SK-N-SH (cell line): ENCODE data around the gene PPIB. TPM values are rescaled to one million over a fixed set of nuclear protein-coding genes. Genes with fewer than 3 reads are reported as not detected.

Experiments
- CTCF ChIA-PET: fragments of 300-600, 350-600 bp; formaldehyde crosslinking; extraction: SDS; loops from one replicate; lab custom pipeline; 2021; lab: Yijun Ruan, JAX
- POLR2A ChIA-PET: fragments of 350-600 bp; sonication (Branson Sonifier 250); formaldehyde crosslinking; extraction: SDS; loops from one replicate; lab custom pipeline; 2020; ENCODE audit warnings: antibody characterized with exemption, inconsistent platforms; lab: Yijun Ruan, JAX
- DNase-seq: peaks from one replicate; pipeline ENCODE4 v3.0.0; 2012
- H2AFZ ChIP-seq: fragments of 200-600 bp; sonication (generic); 2 replicates; pipeline ENCODE4 v1.8.1; 2016; ENCODE audit warnings: antibody characterized with exemption, mild to moderate bottlenecking, low read depth
- H3F3A ChIP-seq: fragments of 200-600 bp; sonication (generic); replicated peaks from 2 replicates; pipeline ENCODE3; 2016; ENCODE audit warnings: antibody characterized with exemption, mild to moderate bottlenecking; ENCODE audit not compliant: insufficient read depth
- H3K27ac ChIP-seq, 2 experiments: fragments of 200-500 bp in 1 of 2; fragments of 200-600 bp in 1 of 2; sonication (Bioruptor generic) in 1 of 2; sonication (generic), shearing (Covaris generic) in 1 of 2; 2 replicates each; pipeline versions ENCODE4 v1.5.1 to v1.6.1; 2014 to 2016; ENCODE audit warnings: low read depth in 2 of 2, inconsistent platforms in 1 of 2, low read length in 1 of 2, mild to moderate bottlenecking in 1 of 2, mixed read lengths in 1 of 2
- H3K27me3 ChIP-seq: fragments of 200-600 bp; sonication (generic), shearing (Covaris generic); 2 replicates; pipeline ENCODE4 v1.6.1; 2016; ENCODE audit warnings: mixed run types; ENCODE audit not compliant: insufficient read depth
- H3K36me3 ChIP-seq, 2 experiments: fragments of 200-500 bp in 1 of 2; fragments of 200-600 bp in 1 of 2; sonication (Bioruptor generic) in 1 of 2; sonication (generic) in 1 of 2; replicated peaks in 1 of 2; 2 replicates each; pipeline versions ENCODE3 to v1.5.1; 2014 to 2016; ENCODE audit warnings: low read length in 1 of 2, mild to moderate bottlenecking in 1 of 2; ENCODE audit not compliant: insufficient read depth in 2 of 2, control insufficient read depth in 1 of 2
- H3K4me1 ChIP-seq, 2 experiments: fragments of 200-500 bp in 1 of 2; fragments of 200-600 bp in 1 of 2; sonication (Bioruptor generic) in 1 of 2; sonication (generic), shearing (Covaris generic) in 1 of 2; 2 replicates each; pipeline versions ENCODE4 v1.5.1 to v1.6.1; 2014 to 2016; ENCODE audit warnings: low read depth in 1 of 2, low read length in 1 of 2, mixed run types in 1 of 2; ENCODE audit not compliant: insufficient read depth in 2 of 2, control insufficient read depth in 1 of 2
- H3K4me2 ChIP-seq: fragments of 200-600 bp; sonication (generic), shearing (Covaris generic); 2 replicates; pipeline ENCODE4 v1.6.1; 2017; ENCODE audit warnings: mixed run types
- H3K4me3 ChIP-seq, 2 experiments: fragments of 200-500 bp in 1 of 2; fragments of 200-600 bp in 1 of 2; sonication (Bioruptor generic) in 1 of 2; sonication (generic), shearing (Covaris generic) in 1 of 2; 2 replicates each; pipeline versions ENCODE4 v1.5.1 to v1.8.1; 2014 to 2016; ENCODE audit warnings: low read depth in 2 of 2, inconsistent platforms in 1 of 2, low read length in 1 of 2, mild to moderate bottlenecking in 1 of 2, mixed read lengths in 1 of 2, moderate library complexity in 1 of 2
- H3K79me2 ChIP-seq: fragments of 200-600 bp; sonication (generic); 2 replicates; pipeline ENCODE4 v1.8.1; 2017; ENCODE audit warnings: mild to moderate bottlenecking; ENCODE audit not compliant: insufficient read depth
- H3K9ac ChIP-seq: fragments of 200-600 bp; sonication (generic); 2 replicates; pipeline ENCODE4 v1.6.1; 2017; ENCODE audit warnings: mixed run types
- H3K9me2 ChIP-seq: fragments of 200-600 bp; sonication (generic); 2 replicates; pipeline ENCODE4 v1.6.1; 2017; ENCODE audit warnings: mixed run types
- H3K9me3 ChIP-seq: fragments of 200-600 bp; sonication (generic); 2 replicates; pipeline ENCODE4 v1.6.1; 2017; ENCODE audit warnings: mixed run types, mild to moderate bottlenecking, moderate library complexity
- H4K20me1 ChIP-seq: fragments of 200-600 bp; sonication (generic); 2 replicates; pipeline ENCODE4 v1.6.1; 2017; ENCODE audit warnings: mild to moderate bottlenecking, mixed run types; ENCODE audit not compliant: insufficient read depth
- CHD2 ChIP-seq: fragments of 150-350 bp; IDR thresholded peaks from 2 replicates; pipeline ENCODE4 v1.6.1; 2018; ENCODE audit warnings: low read length; ENCODE audit not compliant: partially characterized antibody
- CTCF ChIP-seq: fragments of 200-600 bp; sonication (generic); IDR thresholded peaks from 2 replicates; pipeline ENCODE4 v1.6.1; 2017; ENCODE audit warnings: antibody characterized with exemption, mild to moderate bottlenecking, moderate library complexity
- EZH2phosphoT487 ChIP-seq: fragments of 200-600 bp; sonication (generic); IDR thresholded peaks from 2 replicates; pipeline ENCODE4 v1.6.1; 2017; ENCODE audit warnings: low read depth, mixed run types, mild to moderate bottlenecking, antibody characterized with exemption, moderate library complexity, borderline replicate concordance
- FOXM1 ChIP-seq: IDR thresholded peaks from 2 replicates; pipeline ENCODE4 v1.4.0; 2012; ENCODE audit warnings: low read depth, mild to moderate bottlenecking
- JUND ChIP-seq: IDR thresholded peaks from 2 replicates; pipeline ENCODE4 v1.4.0; 2012
- MEF2A ChIP-seq: IDR thresholded peaks from 2 replicates; pipeline ENCODE4 v1.4.0; 2012; ENCODE audit warnings: low read depth, borderline replicate concordance
- POLR2AphosphoS5 ChIP-seq: IDR thresholded peaks from 2 replicates; pipeline ENCODE4 v1.6.1; 2012; ENCODE audit warnings: low read depth, low read length
- RAD21 ChIP-seq: IDR thresholded peaks from 2 replicates; pipeline ENCODE4 v1.6.1; 2012; ENCODE audit warnings: mild to moderate bottlenecking, low read length
- RCOR1 ChIP-seq: fragments of 150-350 bp; IDR thresholded peaks from 2 replicates; pipeline ENCODE4 v1.6.1; 2017; ENCODE audit warnings: antibody characterized with exemption, low read length
- RFX5 ChIP-seq: IDR thresholded peaks from 2 replicates; pipeline ENCODE4 v1.6.1; 2012; ENCODE audit warnings: mild to moderate bottlenecking, improper control_type of control experiment, low read length
- TAF1 ChIP-seq: IDR thresholded peaks from 2 replicates; pipeline ENCODE4 v1.6.1; 2012; ENCODE audit warnings: low read depth, mild to moderate bottlenecking, low read length, moderate library complexity, borderline replicate concordance
- TCF12 ChIP-seq: IDR thresholded peaks from 2 replicates; pipeline ENCODE4 v1.4.0; 2012
- ZBTB33 ChIP-seq: IDR thresholded peaks from 2 replicates; pipeline ENCODE4 v1.4.0; 2012; ENCODE audit warnings: low read depth, borderline replicate concordance
- WGBS: methylation state at CpG from one replicate; pipeline ENCODE4 v1.1.6; 2017; ENCODE audit warnings: low lambda C conversion rate; 5-methylcytosine and 5-hydroxymethylcytosine counted together
- polyA plus RNA-seq, 3 experiments: library from polyadenylated mRNA; depleted of rRNA; stranded (reverse); fragments of >200 nt; gene quantifications; 2 replicates each; pipeline ENCODE4 v1.2.3, GENCODE V29; 2012
- TF ChIP-seq, protein P1 (sequence below): IDR thresholded peaks from 2 replicates; pipeline ENCODE4 v1.6.1; 2012; ENCODE audit warnings: mild to moderate bottlenecking, low read depth, low read length, moderate library complexity

The PPIB gene
- polyA plus RNA-seq, 1 of the 3 experiments (the other 2 are of a cell fraction), result 1,379 TPM

DNA sequence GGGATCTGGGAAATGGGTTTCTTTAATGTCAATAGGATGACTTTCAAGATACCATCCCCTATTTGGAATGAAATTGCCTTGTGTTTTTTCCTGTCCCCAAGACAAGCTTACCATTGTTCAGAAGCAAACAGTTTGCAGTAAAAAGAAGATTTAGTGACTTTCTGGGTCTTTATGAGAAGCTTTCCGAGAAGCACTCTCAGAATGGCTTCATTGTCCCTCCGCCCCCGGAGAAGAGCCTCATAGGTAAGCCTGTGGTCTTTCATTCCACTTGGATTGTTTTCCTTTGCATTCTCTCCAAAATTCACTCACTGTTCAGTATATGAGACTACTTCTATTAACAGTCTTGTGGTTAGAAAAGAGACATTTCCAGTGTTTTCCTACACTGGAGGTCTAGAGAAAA lies 36.8 kb downstream of the PPIB start:
- H3K9ac ChIP-seq, result no peak overlapping the region
- H3K27me3 ChIP-seq, result no peaks in the 10 kb centered on the region
- no peaks in the 10 kb centered on the region for H3K9me2 ChIP-seq
- CTCF ChIA-PET, result interaction anchor here (1.5 to 1.8 kb wide), 2 partner anchors 27 to 28 kb away, joined by 4 to 7 read pairs; no protein-coding TSS in a partner anchor
- WGBS, result 63% methylated on average over 3 of the region's 3 CpGs
- no peak overlapping the region for H3K4me2 ChIP-seq
- H3K4me1 ChIP-seq, result no peaks in the 10 kb centered on the region
- H4K20me1 ChIP-seq, result no peaks in the 10 kb centered on the region
- DNase-seq, result no peak
- POLR2A ChIA-PET, result no interaction called here
- H3K36me3 ChIP-seq, result peaks cover 74 to 78% of the 10 kb centered on the region in 2 experiments
- no peak overlapping the region for H3K4me3 ChIP-seq
- no peaks in the 10 kb centered on the region for H3K79me2 ChIP-seq
- H3K27ac ChIP-seq, result no peak overlapping the region
- no peaks in the 10 kb centered on the region for H3K9me3 ChIP-seq
- no peaks in the 10 kb centered on the region for H3F3A ChIP-seq
- TF ChIP-seq RAD21 (no peak), RFX5 (no peak), POLR2AphosphoS5 (no peak), MEF2A (no peak), FOXM1 (no peak), RCOR1 (no peak), TCF12 (no peak), TAF1 (no peak), CTCF (no peak), ZBTB33 (no peak), CHD2 (no peak), JUND (no peak), EZH2phosphoT487 (no peak)
- TF ChIP-seq, protein P1, sequence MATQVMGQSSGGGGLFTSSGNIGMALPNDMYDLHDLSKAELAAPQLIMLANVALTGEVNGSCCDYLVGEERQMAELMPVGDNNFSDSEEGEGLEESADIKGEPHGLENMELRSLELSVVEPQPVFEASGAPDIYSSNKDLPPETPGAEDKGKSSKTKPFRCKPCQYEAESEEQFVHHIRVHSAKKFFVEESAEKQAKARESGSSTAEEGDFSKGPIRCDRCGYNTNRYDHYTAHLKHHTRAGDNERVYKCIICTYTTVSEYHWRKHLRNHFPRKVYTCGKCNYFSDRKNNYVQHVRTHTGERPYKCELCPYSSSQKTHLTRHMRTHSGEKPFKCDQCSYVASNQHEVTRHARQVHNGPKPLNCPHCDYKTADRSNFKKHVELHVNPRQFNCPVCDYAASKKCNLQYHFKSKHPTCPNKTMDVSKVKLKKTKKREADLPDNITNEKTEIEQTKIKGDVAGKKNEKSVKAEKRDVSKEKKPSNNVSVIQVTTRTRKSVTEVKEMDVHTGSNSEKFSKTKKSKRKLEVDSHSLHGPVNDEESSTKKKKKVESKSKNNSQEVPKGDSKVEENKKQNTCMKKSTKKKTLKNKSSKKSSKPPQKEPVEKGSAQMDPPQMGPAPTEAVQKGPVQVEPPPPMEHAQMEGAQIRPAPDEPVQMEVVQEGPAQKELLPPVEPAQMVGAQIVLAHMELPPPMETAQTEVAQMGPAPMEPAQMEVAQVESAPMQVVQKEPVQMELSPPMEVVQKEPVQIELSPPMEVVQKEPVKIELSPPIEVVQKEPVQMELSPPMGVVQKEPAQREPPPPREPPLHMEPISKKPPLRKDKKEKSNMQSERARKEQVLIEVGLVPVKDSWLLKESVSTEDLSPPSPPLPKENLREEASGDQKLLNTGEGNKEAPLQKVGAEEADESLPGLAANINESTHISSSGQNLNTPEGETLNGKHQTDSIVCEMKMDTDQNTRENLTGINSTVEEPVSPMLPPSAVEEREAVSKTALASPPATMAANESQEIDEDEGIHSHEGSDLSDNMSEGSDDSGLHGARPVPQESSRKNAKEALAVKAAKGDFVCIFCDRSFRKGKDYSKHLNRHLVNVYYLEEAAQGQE, result no peak
- H2AFZ ChIP-seq, result no peak overlapping the region
